ENCODE results near the gene PI16.

- TF ChIP-seq CTCF (IDR thresholded peaks at IDR 0.05): no peak
- no peak for TF ChIP-seq POLR2AphosphoS5 (IDR thresholded peaks at IDR 0.05)
- no peak for TF ChIP-seq POLR2A (IDR thresholded peaks at IDR 0.05)
- TF ChIP-seq EP300 (IDR thresholded peaks at IDR 0.05): no peak
These were observed 9.9 kb upstream of the PI16 start for GRCh38 chr6:36944650-36945049.
